ENCODE results near the gene PNLIPRP2. TPM values are rescaled to one million over a fixed set of nuclear protein-coding genes. Genes with fewer than 3 reads are reported as not detected.

Gene PNLIPRP2
- total and polyA plus RNA-seq, 2 of the 4 experiments (the other 2 are of a cell fraction): not detected

- no peak for DNase-seq
- H3K27ac ChIP-seq (ENCODE audit: insufficient read depth, low read length): no peak overlapping the region
- H3K4me1 ChIP-seq (ENCODE audit: control insufficient read depth, insufficient read depth, low read length): no peaks in the 10 kb centered on the region; the same call in 1 of the 2 replicates
- H3K4me2 ChIP-seq (ENCODE audit: low read depth, low read length): no peak overlapping the region
- H2AK5ac ChIP-seq (ENCODE audit: low read depth, low read length): no peak overlapping the region
- ChIA-PET CTCF (no interaction called here), POLR2A (ENCODE audit: unreplicated experiment) (no interaction called here)
- H3K4me3 ChIP-seq (ENCODE audit: insufficient read depth, low read depth, low read length): no peak overlapping the region
- H2BK5ac ChIP-seq (ENCODE audit: low read depth, low read length, poor library complexity, severe bottlenecking): no peak overlapping the region
- H3K9me3 ChIP-seq (ENCODE audit: control insufficient read depth, insufficient read depth, low read length): no peaks in the 10 kb centered on the region
- dilution Hi-C loops (cut with HindIII; ENCODE audit: low sequenced_read_pairs, unreplicated experiment) (no loop called here), intact Hi-C loops (cut with micrococcal nuclease) (no loop called here), in situ Hi-C loops (cut with MboI; ENCODE audit: low sequenced_read_pairs) (no loop called here)
- H2AFZ ChIP-seq (replicated peaks; ENCODE audit: low read length, poor library complexity): no peak overlapping the region
- H3K36me3 ChIP-seq (ENCODE audit: control insufficient read depth, insufficient read depth, low read length): no peaks in the 10 kb centered on the region
- no peak overlapping the region for H3K18ac ChIP-seq (ENCODE audit: low read depth, low read length)
- no TSS peak for BruUV-seq (replicated peaks)
- no peak overlapping the region for H3K14ac ChIP-seq (replicated peaks; ENCODE audit: low read depth, low read length)
- H2BK15ac ChIP-seq (ENCODE audit: low read depth, low read length): no peak overlapping the region
- no peak overlapping the region for H3K4ac ChIP-seq (ENCODE audit: low read depth, low read length)
- H4K5ac ChIP-seq (ENCODE audit: low read depth, low read length): no peak overlapping the region
- no peak overlapping the region for H3K23ac ChIP-seq (ENCODE audit: low read depth, low read length)
- no peak overlapping the region for H3K56ac ChIP-seq (ENCODE audit: extremely low read depth, insufficient read depth, low read length)
- H4K20me1 ChIP-seq (ENCODE audit: insufficient read depth, low read length): no peaks in the 10 kb centered on the region
- no peak overlapping the region for H2AK9ac ChIP-seq (replicated peaks; ENCODE audit: low read depth, low read length, poor library complexity)
- TF ChIP-seq MAZ (IDR thresholded peaks at IDR 0.05; ENCODE audit: borderline replicate concordance, low read depth, low read length): no peak
- no peak for TF ChIP-seq FOS (IDR thresholded peaks at IDR 0.05; ENCODE audit: low read depth, low read length)
- TF ChIP-seq CHD1 (IDR thresholded peaks at IDR 0.05; ENCODE audit: low read depth, low read length): no peak
- no peak for TF ChIP-seq NFE2L2 (IDR thresholded peaks at IDR 0.05; ENCODE audit: low read depth, low read length)
- no peak for TF ChIP-seq MAFK (IDR thresholded peaks at IDR 0.05; ENCODE audit: low read depth, low read length)
- no peak for TF ChIP-seq CEBPB (IDR thresholded peaks at IDR 0.05; ENCODE audit: low read depth, low read length)
- no peak for TF ChIP-seq BHLHE40 (IDR thresholded peaks at IDR 0.05; ENCODE audit: low read depth, low read length)
- no peak for TF ChIP-seq USF2 (IDR thresholded peaks at IDR 0.05; ENCODE audit: low read depth, low read length)
- TF ChIP-seq CTCF (conservative IDR thresholded peaks at IDR 0.05; ENCODE audit: low read depth, low read length): no peak
- TF ChIP-seq ELK1 (IDR thresholded peaks at IDR 0.05; ENCODE audit: borderline replicate concordance, low read depth, low read length): no peak
- TF ChIP-seq POLR2A (IDR thresholded peaks at IDR 0.05; ENCODE audit: low read depth, low read length): no peak
- no peak for TF ChIP-seq RFX5 (IDR thresholded peaks at IDR 0.05; ENCODE audit: low read depth, low read length)
- TF ChIP-seq MXI1 (IDR thresholded peaks at IDR 0.05; ENCODE audit: borderline replicate concordance, low read depth, low read length): no peak
- TF ChIP-seq SMC3 (IDR thresholded peaks at IDR 0.05; ENCODE audit: low read depth, low read length): no peak
- no peak for TF ChIP-seq RAD21 (IDR thresholded peaks at IDR 0.05; ENCODE audit: low read length)
- TF ChIP-seq RCOR1 (IDR thresholded peaks at IDR 0.05; ENCODE audit: insufficient replicate concordance, low read length): no peak
- peaks cover 6% of the 10 kb centered on the region; the same call in 1 of the 2 replicates for H3K27me3 ChIP-seq (ENCODE audit: control insufficient read depth, insufficient read depth, low read length)
- no peak for ATAC-seq (ENCODE audit: low read depth)
- H3K79me1 ChIP-seq (ENCODE audit: low read depth in 1 of 2, low read length in 2 of 2): no peaks in the 10 kb centered on the region
- H4K91ac ChIP-seq (ENCODE audit: insufficient read depth, low read depth, low read length): no peak overlapping the region
- H3K9ac ChIP-seq (ENCODE audit: low read depth, low read length): no peak overlapping the region
- H2BK120ac ChIP-seq (ENCODE audit: low read depth, low read length): no peak overlapping the region
- H4K8ac ChIP-seq (ENCODE audit: low read depth in 2 of 2, low read length in 2 of 2): no peak overlapping the region
- 36% methylated on average over 2 of the region's 2 CpGs; no CpG with 5 or more reads in 1 of the 2 experiments for WGBS, 2 experiments (ENCODE audit: extremely low coverage in 2 of 2, insufficient read length in 1 of 2)
- no peaks in the 10 kb centered on the region for H3K9me1 ChIP-seq (ENCODE audit: insufficient read depth, low read length)
- no peak overlapping the region for H2BK20ac ChIP-seq (ENCODE audit: low read depth, low read length)
These were observed 7.3 kb upstream of the PNLIPRP2 start for GRCh38 chr10:116613471-116613870.

Measured in IMR-90 (cell line).